ENCODE results near the gene AGRP.
"Not testable (repeated sequence)": the region's sequence is repeated elsewhere in the genome, so short reads cannot be mapped to it uniquely, and the experiment has no call there.

The AGRP gene, protein sequence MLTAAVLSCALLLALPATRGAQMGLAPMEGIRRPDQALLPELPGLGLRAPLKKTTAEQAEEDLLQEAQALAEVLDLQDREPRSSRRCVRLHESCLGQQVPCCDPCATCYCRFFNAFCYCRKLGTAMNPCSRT
- 0 reads per million in 4 donors for total RNA-seq

DNA sequence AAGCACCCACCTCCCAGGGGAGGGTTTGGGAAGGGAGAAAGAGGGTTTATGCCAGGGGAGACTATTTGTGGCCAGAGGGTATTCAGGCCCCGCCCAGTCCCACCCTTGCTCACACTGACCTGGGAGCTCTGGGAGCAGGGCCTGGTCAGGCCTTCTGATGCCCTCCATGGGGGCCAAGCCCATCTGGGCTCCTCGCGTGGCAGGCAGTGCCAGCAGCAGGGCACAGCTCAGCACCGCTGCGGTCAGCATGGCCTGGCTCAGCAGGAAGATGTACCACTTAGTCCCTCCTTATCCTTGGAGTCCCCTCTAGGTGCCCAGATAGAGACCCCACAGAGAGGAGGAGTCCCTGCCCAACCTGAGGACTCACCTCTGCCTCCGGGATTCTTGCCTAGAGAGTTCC lies at the start of gene AGRP:
AGRP (minus strand) TSS at position 398 of the 400 bp plus-strand sequence; CDS start at position 249, 149 bp downstream.
- no peak for DNase-seq

DNA sequence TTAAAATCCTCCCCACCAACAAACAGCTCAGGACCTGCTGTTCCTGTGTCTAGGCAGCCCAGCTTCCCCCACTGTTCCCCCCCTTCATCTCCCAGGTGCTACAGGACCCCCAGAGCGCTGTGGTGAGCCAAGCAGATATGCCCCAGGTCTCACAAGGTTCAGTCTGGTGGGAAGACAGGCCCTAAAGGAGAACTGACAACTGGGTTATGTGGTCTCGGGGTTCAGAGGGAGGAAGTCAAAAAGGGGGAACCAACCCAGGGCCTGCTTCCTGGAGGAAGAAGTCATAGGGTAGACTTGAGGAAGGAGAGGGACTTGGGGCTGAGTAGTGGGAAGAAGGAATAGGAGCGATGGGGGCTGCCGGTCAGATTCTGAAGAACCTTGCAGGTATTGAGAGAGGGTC lies 47.9 kb upstream of the AGRP start:
- no peak for DNase-seq

DNA sequence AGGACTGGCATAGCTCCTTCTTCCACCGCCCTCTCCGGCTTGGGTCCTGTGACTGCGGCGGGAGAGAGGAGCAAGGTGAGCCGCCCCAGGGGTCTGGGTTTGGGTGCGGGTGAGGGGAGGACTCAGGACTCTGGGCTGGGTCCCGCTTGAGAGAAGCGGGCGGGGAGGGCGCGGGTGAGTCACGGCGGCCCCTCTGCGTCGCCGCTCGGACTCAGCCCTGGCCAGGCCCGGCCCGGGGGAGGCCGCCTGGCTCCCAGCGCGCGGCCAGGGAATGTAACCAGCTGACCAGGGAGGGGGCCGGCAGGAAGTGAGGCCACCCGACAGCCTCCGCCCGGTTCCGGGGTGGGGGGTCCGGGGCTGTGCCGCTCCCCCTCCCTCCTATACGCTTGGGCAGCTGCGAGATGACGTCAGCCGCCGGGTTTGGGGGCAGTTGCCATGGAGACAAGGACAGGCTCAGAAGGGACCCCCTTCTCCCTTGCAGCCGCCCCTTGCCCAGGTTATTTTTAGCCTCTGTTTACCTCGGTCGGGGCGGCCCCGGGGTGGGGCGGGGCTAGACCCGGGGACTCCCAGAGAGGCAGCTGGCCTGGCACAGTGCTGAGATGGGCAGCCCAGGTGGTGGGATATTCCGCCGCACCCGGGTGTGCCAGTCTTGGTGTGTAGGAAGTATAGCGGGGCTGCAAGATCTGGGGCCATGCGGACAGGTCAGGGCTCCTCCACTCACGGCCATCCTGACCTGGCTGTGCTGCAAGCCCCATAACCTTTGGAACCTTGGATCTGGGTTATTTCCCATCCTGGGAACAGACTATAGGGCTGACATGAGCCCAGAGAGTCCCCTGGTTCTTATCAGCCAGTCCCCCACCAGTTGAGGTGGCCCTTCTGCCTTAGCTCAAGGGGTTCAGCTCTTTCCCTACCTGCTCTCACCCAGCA lies 46.9 kb upstream of the AGRP start:
- DNase-seq = no peak

DNA sequence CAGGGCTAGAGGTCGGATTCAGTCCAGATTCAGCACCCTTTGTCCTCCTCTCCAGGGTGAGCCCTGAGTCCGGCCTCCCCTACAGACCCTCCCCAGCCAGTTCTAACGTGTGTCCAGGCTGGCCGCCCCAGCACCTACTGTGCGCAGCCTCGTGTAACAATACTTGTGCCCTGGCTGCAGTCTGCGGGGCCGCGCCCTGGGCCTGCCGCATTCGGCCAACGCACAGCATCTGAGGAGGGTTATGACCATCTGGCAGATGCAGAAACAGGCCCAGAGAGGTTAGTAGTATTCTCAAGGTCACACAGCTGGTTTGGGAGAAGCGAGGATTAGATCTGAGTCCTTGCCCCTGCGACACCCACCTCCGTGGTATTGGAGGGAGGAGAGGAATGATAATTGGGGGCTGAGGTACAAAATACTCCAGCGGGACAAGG lies 46.2 kb upstream of the AGRP start:
- no peak for DNase-seq

DNA sequence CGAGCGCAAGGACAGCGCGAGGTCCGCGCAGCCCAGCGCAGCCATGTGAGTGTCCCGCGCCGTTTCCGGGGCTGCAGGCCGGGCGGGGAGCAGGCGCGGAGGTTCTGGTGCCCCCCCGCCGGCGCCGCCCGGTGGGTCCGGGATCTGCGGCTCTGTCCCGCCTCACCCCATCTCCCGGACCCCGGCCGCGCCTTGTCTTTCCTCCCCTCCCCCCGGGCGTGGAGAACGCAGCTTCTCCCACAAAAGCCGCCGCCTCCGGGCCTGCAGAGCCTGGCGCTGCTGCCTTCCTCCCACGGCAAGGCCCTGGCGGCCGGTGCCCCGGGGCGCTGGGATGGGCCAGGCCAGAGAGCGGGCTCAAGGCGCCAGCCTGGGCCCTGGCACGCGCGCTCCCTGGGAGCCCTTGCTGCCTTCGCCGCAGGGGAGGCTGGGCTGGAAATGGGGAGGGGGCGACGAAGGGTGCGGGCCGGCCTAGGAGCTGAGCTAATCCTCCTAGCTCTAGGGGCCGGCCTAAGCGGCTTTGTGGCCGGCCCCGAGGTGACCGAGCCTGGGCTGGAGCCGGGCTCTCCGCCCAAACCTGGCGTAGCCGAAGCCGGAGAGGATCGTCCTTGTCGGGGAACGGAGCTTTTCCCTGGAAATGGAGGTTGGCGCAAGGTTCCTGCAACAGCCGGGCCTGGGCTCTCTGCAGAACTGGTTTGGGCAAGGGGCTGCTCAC lies 45.7 kb upstream of the AGRP start:
- DNase-seq = peak in 1 of 5 donors; percentile 20

DNA sequence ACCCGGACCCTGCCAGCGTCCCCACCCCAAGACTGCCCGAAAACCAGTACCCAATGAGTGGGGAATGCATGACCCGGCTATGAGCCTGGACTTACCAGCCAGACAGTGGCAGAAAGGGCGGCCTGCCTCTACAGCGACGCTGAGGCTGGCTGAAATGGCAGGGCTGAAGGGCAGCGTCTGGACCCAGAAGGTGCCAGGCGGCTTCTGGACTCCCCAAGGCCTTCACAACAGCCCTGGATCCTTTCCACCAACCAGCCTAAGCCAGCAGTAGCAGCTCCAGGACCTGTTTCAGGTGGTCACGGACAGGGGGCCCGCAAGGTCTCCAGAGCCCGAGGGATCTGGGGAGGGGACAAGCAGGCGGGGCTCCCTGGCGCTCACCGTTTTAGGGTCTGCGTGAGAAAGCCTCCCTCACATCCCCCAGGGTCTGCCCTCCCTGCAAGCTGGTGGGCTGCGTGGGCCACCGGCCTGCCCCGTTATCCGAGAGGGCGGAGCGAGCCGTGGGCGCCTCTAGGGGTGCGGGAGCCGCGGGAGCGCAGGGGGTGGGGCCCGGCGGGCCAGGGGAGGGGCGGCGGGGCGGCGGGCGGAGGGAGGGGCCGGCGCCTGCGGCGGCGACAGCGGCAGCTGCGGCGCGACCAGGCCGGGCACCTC lies 45.0 kb upstream of the AGRP start, which contains the start of gene RIPOR1:
RIPOR1 (plus strand) TSS at position 608 of the 648 bp plus-strand sequence. CDS start 9,618 bp downstream, outside the sequence.
- DNase-seq = peak in 3 of 5 donors; percentile 31 to 57 (median 43)

DNA sequence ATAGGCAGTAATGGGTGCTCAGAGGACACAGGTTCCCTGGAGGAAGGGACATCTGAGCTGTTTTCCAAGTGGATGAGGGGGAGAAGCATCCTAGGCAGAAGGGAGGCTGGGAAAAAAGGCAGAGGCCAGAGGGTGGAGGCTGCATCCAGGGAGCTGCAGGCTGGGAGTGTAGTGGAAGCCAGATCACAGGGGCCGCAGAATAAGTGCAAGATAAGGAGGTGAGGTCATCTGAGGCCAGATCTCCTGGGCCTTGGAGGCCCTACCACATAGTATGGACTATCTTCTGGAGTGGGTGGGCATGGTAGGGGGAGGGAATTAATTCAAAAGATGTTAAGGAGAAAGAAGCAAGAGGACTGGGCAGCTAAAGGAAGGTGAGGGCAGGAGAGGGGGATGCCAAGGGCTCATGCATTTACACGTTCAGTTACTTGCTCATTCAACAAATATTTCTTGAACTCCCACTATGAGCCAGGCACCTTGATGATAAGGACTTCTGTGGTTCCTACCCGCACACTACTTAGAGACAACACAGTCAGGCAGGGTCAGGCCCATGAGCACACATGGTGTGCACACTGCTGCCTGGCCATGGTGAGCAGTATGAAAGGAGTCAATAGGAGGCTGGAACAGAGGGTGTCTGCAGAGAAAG lies 42.9 kb upstream of the AGRP start:
- no peak for DNase-seq

DNA sequence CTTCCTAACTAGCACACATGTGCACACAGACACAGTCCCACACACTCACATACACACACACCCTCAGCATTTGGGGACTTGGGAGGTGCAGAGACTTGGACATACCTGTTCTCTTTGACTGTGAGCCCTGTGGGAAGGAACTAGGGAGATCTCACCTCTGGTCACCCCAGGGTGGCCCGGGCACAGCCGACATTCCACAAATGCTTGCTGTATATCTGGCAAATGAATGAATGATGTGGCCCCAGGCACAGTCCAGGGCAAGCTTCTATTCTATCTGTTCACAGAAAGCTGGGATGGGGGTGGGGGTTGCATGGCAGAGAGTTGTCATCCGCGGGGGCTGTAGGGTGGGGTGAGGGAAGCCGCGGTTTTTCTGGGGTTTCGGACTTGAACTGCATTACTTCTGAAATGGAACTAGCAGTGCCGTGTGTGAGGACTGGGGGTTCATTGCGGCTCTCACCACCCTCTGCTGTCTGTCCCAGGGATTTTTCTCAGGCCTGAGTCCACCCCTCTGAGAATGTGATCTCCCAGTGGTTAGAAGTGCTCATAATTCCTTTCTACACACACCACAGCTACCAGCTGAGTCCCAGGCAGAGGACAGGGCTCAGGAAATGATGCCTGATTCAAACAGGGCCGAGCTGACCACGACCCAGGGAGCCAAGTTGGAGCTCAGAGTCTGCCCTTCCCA lies 42.0 kb upstream of the AGRP start:
- DNase-seq = no peak

DNA sequence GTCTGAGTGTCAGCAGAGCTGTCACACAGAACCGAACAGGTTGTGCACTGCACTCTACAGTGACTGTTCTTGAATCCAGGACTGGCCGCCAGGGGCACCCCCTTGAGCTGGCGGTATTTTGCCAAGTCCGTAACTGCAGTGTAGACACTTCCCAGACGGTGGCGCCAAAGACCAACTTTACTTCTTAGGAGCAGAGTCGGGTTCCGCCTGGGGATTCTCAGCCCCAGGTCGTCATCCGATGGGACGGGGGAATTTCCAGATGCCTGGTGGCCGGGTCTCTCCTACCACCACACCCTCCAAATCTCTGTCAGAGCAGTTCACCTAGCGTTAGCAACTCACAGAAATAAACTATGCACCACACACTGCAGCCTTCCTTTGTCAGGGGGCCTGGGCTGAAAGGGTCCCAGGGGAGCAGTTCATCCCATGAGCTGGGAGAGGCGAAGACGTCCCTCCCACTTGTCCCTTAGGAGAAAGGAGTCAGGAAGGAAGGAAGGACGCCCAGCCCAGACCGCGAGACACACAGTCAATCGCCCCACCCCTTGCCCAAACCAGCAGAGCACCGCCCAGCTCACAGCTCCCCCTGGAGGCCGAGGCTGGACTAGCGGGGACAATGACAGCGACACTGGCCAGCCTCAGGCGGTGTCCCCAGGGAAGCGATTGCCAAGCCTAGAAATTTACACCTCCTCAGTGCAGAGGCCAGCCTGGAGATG lies 37.9 kb upstream of the AGRP start:
- peak; percentile 90 to 99 (median 95) for DNase-seq

DNA sequence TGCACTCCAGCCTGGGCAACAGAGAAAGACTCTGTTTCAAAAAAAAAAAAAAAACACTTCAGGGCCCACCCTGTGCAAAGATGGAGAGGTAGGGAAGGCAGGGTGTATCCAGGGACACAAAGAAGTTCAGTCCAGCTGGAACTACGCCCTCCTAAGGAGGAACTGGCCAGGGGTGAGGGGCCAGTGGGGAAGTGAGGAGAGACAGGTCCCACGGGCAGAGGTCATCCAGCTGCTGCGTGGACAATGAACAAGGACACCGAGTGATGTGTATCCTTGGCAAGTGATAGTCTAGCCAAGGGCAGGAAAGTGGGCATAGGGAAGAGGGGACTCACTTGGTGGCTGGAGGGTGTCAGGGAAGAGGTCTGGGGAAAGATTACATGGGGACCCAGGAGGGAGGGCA lies 35.9 kb upstream of the AGRP start:
- DNase-seq = no peak

DNA sequence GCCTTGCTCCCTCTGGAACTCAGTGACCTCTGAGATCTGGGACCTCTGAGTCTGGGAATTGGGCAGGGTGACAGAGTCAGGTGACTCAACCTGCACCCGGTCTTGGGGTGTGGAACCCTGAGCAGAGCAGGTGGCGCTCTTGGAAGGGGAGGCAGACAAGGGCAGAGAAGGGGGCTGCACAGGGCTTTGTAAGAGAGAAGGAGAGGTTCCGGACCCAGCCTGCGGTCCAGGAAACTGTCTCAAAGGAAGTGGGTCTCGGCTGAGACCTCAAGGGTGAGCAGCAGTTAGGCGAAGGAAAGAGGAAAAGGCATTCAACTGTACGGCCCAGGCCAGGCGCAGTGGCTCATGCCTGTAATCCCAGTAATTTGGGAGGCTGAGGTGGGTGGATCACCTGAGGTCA lies 35.3 kb upstream of the AGRP start:
- no peak for DNase-seq

DNA sequence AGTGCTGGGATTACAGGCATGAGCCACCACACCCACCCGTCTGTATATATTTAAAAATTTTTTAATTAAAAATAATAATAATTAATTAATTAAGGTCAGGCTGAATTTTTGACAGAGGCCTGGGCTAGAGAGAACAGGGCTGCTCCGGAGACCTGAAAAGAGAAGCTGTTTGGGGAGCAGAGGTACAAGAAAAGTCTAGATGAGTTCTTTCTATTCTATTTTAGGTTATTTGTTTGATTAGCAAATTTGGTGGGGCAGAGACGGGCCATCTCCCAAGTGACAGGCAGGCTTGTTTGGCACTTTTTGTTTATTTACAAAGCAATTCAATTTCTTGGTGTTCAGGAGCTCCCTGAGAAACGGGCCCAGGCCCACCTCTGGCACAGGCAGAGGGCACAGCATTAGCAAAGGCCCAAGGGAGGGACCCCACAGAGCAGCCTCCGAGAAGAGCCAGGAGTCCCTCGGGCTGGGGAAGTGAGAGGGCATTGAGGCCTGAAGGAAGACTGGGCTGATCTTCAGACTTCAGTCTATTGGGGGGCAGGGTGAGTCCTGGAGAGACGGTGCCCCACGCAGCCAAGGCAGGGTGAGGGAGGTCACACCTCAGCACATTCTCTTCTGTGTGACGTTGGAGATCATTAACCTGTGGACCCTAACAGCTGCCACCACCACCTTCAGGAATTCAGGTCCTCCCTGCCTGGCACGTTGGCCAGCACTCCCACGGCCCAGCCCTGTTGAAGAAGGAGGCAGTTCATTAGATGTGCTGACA lies 34.5 kb upstream of the AGRP start:
- no peak for DNase-seq

DNA sequence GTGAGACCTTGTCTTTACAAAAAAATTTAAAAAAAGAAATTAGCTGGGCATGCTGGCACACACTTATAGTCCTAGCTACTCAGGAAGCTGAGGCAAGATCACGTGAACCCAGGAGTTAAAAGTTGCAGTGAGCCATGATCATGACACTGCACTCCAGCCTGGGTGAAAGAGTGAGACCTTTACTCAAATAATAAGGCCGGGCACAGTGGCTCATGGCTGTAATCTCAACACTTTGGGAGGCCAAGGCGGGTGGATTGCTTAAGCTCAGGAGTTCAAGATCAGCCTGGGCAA lies 33.8 kb upstream of the AGRP start:
- DNase-seq = no peak

DNA sequence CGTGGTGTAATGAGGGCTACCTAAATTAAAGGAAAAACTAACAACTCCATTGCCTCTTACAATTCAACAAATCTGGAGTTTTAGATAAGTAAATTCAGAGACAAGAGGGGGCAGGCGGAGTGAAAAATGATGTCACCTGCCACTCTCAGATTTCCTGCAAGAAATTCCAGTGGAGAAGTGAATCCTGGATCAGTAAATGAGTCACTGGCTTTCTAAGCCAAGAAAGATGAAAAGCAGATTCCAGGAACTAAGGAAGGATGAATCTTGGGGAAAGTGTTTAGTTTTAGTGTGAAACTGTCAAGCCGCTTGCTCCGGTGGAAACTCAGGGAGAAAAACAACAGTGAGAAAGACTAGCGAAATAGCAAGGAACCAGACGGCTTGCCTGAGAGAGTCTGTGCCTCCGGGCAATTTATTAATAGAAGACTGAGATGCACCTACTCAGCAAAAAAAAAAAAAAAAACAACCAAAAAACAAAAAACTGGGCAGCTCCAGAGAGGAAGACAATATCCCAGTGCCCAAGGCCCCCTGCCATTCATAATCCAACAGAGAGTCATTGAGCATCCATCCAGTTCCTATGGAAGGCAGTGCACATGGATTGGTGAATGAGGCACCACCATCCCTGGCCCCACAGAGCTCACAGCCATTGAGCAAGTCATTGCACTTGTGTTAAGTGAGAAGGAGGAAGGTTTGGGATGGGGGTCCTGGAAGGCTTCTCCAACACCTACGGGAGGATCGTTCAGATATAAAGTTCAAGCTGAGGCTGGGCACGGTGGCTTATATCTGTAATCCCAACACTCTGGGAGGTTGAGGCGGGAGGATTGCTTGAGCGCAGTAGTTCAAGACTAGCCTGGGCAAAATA lies 33.2 kb upstream of the AGRP start:
- no peak for DNase-seq

DNA sequence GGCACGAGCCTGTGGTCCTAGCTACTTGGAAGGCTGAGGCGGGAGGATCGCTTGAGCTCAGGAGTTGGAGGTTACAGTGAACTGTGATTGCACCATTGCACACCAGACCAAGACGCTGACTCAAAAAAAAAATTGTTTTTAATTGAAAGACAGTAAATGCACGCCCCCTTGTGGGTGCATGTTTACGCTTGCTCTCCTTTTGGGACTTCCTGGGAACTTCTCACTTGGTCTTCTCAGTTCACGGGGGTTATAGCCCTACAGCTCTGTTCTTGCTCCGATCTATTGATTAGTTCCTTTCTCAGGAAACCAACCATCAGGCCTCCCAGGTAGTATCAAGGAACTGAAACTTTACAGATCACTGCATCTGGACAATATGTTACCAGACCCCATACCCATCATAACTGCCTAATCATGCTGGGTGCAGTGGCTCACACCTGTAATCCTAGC lies 31.1 kb upstream of the AGRP start:
- peak; percentile 45 to 86 (median 68) for DNase-seq

DNA sequence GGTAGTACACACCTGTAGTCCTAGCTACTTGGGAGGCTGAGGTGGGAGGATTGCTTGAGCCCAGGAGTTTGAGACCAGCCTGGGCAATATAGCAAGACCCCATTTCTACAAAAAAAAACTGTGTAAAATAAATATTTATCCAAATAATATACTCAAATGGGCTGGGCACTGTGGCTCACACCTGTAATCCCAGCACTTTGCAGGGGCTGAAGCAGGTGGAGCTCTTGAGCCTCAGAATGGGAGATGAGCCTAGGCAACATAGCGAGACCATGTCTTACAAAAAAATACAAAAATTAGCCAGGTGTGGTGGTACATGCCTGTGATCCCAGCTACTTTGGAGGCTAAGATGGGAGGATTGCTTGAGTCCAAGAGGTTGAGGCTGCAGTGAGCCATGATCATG lies 30.5 kb upstream of the AGRP start:
- not testable (repeated sequence) for DNase-seq

DNA sequence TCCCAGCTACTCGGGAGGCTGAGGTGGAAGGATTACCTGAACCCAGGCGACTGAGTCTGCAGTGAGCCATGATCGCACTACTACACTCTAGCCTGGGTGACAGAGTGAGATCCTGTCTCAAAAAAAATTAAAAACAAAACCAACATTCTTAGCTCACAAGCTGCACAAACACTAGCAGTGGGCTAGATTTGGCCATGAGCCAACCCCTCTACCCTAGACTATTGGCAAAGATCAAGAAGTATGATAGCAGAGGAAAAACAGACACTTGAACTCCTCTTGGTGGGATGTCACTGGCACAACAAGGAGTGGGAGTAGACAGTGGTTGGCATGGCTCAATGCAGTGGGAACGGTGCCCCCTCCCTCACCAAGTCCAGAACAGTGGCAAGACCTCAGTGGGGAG lies 25.7 kb upstream of the AGRP start:
- DNase-seq = no peak

DNA sequence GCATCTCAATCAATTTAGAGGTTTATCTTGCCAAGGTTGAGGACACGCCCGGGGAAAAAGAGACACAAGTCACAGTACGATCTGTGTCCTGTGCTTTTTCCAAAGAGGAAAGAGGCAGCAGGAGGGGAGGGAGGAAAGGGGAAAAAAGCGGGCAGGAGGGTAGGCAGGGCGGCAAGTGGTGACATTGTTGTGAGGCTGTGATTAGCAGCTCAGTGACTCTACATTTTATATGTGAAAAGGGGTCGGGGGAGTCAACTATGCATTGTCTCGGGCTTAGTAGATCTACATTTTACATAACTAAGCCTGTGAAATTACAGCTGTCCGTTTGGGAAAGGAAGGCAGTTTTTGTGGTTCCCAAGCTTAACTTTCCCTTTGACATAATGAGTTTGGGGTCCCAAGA lies 23.1 kb upstream of the AGRP start:
- no peak for DNase-seq
